OCI-LY1 (cell line): ENCODE data around the gene TMEFF2.

ENCODE experiments used
- EZH2 ChIP-seq: fragments of 200-600 bp; sonication (generic), shearing (Covaris generic); IDR thresholded peaks from 2 replicates; pipeline ENCODE4 v1.8.0; 2017; ENCODE audit warnings: borderline replicate concordance, mixed run types, mild to moderate bottlenecking, antibody characterized with exemption, low read length, moderate library complexity, mixed read lengths
- TF ChIP-seq, protein P1 (sequence below): fragments of 200-600 bp; sonication (generic), shearing (Covaris generic); IDR thresholded peaks from 2 replicates; pipeline ENCODE4 v1.5.1; 2017; ENCODE audit warnings: mild to moderate bottlenecking, antibody characterized with exemption, low read length, moderate library complexity, mixed read lengths

- TF ChIP-seq, protein P1, sequence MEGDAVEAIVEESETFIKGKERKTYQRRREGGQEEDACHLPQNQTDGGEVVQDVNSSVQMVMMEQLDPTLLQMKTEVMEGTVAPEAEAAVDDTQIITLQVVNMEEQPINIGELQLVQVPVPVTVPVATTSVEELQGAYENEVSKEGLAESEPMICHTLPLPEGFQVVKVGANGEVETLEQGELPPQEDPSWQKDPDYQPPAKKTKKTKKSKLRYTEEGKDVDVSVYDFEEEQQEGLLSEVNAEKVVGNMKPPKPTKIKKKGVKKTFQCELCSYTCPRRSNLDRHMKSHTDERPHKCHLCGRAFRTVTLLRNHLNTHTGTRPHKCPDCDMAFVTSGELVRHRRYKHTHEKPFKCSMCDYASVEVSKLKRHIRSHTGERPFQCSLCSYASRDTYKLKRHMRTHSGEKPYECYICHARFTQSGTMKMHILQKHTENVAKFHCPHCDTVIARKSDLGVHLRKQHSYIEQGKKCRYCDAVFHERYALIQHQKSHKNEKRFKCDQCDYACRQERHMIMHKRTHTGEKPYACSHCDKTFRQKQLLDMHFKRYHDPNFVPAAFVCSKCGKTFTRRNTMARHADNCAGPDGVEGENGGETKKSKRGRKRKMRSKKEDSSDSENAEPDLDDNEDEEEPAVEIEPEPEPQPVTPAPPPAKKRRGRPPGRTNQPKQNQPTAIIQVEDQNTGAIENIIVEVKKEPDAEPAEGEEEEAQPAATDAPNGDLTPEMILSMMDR: no peak
- TF ChIP-seq EZH2: no peak
Observed at GRCh38 chr2:192161656-192162290, 33.0 kb downstream of the TMEFF2 start.
